Stimulated activated CD4-positive, alpha-beta T cell treated with anti-CD3 and anti-CD28 coated beads, Interleukin-15, amount 100 ng/mL, for 48 hours (primary cell): ENCODE measurements around the gene SEMA3D.

Experiments used
- DNase-seq, 2 donors: peaks; one replicate each; pipeline ENCODE4 v3.0.0-alpha.2; 2020; ENCODE audit warnings: low read depth in 2 of 2

Gene SEMA3D

DNA sequence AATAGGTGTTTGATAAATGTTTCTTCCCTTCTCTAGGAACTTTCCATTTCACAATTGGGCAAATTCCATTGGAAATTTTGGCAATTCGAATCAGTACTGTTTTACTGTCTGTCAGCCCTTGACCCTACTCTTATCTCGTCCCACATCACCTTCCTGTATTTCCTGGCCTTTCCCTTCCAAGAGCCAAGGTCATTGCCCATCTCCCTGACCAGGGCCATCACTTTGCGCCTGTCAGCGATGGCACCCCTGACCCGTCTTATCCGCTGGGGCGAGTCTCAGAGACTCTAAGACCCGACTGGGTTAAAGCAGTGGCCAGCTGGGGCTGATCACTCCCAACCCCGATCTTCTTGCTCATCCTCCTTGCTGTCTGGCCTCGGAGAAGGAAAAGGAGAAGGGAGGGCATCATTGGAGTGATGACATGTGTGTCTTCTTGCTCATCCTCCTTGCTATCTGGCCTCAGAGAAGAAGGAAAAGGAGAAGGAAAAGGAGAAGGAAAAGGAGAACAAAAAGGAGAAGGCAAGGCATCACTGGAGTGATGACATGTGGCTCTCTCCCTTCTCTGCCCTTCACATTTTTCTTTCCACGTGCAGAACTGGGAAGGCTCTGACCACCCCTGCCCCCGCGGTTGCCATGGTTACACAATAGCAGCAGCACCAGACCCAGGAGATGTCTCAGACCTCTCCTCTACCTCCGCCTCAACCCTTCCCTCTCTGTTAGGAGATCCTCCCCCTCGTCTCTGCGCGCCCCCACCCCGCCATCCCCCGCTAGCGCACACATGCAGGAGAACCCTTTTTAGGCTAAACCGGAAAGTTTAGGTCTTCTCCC lies 2.0 kb downstream of the SEMA3D start:
- no peak for DNase-seq

DNA sequence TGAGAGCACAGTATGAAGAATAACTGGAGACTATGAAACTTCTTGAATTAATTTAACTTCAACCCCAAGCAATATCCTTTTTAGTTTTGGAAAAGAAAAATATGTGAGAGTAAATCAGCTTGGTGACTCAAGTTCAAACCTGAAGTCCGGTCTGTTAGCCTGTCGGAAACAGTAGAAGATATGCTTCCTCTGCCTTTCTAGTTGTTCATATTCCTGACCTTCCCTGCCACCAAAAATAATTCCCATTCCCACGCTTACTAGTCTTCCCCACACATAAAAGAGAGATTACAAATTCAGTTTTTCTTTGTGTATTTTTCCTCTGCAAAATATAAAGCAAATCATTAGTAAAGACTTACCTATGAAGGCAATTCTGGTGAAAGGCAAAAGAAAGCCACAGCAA lies 3.6 kb downstream of the SEMA3D start:
- DNase-seq: no peak

DNA sequence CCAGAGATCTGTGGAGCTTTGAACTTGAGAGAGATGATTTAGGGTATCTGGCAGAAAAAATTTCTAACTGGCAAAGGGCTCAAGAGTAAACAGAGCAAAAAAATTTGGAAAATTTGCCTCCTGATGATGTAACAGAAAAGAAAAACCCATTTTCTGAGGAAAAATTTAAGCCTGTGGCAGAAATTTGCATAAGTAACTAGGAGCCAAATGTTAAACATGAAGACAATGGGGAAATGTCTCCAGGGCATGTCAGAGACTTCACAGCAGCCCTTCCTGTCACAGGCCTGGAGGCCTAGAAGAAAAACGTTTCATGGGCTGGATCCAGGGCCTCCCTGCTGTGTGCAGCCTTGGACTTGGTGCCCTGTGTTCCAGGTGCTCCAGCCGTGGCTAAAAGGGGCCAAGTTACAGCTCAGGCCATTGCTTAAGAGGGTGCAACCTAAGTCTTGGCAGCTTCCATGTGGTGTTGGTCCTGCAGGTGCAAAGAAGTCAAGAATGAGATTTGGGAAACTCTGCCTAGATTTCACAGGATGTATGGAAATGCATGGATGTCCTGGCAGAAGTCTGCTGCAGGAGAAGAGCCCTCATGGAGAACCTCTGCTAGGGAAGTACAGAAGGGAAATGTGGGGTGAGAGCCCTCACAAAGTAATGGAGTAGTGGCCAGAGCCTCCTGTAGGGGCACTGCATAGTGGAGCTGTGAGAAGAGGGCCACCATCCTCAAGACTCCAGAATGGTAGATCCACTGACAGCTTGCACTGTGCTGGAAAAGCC lies 8.1 kb downstream of the SEMA3D start:
- DNase-seq: no peak

DNA sequence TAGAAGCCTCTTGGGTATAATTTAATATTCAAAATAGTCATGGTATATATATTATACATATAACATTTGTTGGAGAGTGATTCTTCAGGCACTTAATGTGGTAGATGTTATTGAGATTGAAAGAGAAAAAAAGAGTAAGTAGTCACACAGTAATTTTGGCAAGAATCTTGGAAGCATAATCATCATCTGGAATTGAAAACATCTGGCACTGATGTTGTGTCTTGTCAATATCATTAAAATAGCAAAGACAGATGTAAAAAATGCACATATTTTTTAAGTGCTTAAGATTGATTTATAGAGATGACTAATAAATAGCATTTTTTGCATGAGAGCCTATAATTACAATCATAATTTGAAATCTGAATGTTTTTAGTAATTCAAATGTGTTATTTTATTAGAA lies 9.5 kb downstream of the SEMA3D start:
- DNase-seq: no peak

DNA sequence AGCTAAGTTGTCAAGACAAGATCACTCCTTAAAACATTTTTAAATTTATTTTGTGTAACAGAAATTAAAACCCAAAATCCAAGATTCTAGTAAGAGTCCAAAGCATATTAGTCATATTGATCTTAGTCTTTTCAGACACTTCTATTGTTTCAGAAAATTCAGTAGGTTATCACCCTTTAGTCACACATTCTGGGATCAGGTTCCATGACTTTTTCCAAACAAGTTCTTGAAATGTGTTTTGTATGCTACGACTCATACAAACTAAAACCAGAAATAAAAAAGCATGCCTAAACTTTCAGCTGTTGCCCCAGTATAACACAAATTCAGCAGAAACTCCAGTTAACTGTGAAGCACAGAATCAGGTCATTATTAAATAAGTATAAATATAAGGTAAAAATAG lies 10.7 kb downstream of the SEMA3D start:
- no peak for DNase-seq

DNA sequence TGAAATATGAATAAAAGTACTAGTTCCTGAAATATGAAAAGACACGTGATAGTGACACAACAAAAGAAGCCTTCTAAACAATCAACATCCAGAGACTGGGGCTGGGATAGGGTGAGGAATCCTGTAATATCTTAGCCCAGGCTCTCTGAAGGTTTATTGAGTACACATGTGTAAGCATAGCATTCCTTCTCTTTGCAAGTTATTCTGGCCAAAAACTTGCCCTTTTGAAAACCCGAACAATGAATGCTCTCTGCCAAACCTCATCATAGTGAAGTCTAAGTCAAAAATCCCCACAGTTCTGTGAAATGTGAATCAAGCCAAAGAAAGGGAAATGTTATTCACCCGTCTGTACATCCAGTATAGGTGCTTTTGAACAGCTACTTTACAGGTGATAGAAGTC lies 11.6 kb downstream of the SEMA3D start:
- no peak for DNase-seq

DNA sequence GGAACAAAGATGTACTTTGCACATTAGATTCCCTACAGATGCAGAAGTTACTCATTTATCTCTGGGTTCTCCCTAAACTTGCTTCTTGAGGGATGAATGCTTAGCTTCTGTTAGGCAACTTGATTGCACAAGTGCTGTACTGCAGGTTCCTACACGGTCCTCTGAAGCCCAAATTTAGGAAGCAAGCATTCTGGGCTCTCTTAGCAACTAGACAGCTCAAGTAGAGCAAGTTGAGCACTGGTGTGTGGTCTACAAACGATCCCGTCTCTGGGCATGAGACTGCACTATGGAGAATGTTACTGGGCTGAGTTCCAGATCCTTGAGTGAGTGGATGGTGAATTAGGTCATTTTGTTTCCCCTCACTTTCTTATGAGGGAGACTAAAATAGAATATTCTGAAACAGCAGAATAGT lies 14.3 kb downstream of the SEMA3D start:
- no peak for DNase-seq

DNA sequence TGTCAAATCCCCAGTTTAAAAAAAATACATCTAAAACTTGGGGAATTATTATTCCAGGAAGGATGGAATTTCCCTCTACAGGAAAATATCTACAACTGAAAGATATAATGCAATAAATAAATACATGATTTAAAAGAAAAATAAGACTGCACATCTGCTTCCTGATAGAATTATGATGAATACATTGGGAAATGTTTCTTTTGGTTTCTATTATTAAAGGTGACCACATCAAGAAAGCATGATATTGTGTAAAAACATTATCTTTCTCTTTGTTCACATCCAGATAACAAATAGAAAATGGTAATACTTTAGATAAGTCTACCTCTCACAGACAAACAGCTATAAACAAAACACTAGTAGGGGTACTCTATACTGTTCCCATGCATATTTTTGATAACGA lies 19.2 kb downstream of the SEMA3D start:
- no peak for DNase-seq

DNA sequence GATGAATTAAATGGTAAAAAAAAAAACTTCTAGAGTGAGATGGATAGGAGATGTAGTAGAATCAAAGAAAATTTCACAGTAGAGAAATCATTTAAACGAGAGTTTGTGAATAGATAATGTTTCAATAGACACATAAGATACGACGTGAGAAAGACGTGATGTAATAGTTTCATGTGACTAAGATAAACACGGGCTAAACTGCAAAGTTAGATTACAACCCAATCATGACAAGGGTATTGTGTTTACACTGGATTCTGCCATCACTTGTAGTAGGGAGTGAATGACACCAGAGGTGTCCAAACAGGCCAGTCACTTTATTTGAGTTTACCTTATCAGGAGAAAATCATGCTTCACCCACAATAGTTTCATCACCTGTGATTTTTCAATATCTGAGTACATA lies 21.6 kb downstream of the SEMA3D start:
- no peak for DNase-seq

DNA sequence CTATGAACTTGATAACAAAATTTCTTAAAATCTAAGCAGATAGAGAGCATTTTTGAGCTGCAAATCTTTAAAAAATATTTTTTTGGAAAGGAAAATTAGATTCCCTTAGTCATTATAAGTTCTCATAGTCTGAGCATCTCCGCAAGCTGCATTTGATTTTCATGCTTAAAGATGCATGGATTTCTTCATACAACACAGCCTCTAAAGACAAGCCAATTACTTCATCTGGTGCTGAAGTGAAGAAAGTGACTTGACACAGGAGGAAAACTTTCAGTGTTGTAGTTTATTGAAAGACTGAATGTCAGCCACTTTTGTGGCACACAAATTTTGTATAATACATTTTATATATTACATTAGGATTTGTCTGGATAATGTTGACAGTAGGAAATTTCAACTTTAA lies 22.5 kb downstream of the SEMA3D start:
- DNase-seq: no peak

DNA sequence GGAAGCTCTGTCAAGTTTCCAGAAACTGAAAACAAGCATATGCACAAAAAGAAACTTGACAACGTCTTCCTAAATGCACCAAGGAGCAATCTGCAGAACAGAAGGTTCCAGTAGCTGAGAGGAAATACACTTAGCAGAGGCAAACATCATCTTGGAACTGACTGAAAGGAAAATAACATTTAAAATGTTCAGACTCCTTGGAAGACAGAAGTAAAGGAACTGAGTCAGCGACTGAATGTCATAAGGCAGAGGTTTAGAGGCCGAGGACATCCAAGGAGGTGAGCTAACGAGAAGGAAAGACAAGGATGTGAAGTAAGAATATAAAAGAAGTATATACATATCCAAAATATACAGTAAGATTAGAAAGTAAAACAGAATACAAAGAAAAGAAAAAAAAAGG lies 24.1 kb downstream of the SEMA3D start:
- DNase-seq: no peak

DNA sequence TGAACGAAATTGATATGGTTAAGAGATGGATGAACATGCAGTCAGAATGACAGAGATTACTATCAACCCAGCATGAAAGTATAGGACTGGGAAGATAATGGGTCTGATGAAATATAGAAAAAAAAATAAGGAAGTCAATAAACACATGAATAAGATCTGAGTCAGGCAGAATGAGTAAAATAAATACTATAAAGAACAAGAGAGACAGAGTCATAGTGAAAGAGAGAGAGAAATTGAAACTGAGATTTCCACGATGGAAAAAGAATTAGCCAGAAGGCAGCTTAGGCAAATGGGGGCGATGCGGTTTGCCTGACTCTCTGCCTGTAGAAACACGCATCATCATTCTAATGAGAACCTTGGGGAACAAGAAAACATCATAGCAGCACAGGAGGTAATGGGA lies 26.6 kb downstream of the SEMA3D start:
- DNase-seq: peak in 1 of 2 donors; percentile 5

DNA sequence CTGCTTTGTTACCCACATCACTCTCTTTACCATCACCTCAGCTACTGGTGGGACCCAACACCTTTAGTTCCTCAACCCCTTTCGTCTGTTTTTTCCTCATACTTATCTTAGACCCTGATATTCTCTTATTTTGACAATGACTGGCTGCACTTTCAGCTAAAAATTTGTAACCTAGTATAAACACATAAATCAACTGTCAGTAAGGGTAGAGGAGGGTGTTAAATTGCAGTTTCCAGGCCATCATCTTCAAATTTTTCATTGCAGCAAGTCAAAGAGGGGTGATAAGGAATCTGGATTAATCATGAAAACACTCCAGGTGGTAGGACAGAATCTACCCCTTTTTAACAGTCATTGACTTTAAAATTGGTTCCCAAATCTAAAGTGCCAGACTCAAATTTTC lies 27.9 kb downstream of the SEMA3D start:
- no peak for DNase-seq

DNA sequence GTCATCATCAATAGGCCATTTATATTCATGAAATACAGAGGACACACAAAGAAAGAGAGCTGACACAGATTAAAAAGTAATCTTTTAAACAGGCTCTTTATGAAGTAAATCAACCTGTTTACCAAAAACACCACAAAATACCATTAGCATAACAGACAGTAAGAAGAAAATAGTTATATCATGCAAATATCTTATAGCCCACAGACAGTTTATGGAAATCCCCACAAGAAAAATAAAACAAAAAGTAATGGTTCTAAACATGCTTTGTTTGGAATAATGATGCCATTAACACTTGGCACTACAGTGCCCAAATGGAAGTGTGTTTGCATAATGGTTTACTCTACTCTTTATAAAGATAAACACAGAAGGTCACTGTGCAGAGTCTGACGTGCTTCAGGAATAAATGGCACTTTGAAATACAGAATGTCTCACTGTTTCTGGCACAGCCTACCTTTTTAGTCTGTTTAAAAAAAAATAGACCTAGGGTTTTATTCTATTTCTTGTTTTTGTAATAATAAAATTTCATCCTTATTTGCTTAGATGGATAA lies 30.1 kb downstream of the SEMA3D start:
- no peak for DNase-seq

DNA sequence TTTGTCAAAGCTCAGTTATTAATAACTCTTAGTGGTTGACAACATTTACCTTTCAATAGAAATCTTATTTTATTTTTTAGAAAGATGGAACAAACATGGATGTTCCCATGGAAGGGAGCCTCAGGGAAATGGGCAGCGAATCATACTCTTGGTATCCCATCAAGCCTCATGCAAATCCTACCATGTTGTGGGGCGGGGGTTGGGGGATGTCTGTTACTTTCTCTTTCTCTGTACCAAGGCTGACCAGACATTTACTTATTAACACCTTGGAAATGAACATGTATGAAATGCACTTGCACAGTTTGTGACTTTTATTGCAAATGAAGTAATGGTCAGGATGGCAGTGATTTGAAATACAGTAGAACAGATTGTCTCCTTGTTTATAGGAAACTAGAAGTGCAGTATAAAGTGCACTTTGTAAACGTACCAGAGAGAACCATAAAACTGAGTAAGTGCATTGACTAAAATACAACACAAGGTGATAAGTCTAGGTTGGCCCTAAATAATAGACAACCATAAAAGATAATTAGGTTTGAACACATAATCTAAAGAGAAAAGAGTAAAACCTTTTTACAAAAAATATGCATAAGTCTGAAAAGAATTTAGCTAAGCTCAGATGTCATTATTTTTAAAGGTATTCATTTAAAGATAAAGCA lies 32.4 kb downstream of the SEMA3D start:
- DNase-seq: no peak

DNA sequence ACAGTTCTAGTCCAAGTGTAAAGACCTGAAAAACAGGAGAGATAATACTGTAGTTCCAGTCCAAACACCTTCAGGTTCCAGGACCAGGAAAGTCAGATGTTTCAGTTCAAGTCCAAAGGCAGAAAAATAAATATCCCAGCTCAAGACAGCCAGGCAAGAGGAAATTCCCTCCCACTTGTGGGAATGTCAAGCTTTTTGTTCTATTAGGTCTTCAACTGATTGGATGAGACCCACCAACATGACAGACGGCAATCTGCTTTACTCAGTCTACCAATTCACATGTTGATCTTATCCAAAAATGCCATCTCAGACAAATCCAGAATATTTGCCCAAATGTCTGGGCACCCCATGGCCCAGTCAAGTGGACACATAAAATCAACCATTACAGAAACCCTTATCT lies 33.1 kb downstream of the SEMA3D start:
- DNase-seq: no peak

DNA sequence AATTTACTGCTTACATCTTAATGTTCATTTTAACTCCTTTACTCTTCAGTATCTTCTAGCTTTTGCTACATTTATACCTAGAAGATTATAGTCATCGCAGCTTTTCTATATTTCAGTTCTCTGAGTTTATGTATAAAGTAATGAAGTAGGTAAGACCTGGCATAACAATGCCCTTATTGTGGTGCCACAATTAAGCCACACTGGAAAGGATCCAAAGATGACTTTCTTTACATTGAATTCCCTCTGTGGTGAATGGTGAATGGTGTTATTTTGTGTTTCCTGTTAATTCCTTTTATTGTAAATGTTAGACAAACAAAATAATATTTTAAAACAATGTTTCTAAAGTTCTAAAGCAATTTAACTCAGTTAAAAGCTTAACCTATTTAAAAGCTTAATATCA lies 36.2 kb downstream of the SEMA3D start:
- no peak for DNase-seq

DNA sequence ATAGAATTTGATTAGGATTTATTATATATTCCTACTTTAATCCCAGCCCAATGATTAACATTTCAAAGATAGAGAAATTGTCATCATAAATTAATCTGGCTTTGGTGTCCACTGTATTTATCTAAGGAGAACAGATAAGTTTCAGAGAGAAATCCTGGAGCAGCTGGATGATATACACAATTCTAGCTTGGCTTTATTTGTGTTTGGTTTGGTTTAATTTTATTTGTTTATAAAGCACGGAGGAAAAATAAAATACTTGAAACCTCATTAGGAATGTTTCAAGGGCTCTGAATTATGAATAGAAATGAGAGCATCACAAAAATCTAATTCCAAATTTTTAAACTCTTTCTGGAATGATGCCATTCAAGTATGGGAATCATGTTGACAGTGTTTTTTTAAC lies 42.1 kb downstream of the SEMA3D start:
- DNase-seq: no peak

DNA sequence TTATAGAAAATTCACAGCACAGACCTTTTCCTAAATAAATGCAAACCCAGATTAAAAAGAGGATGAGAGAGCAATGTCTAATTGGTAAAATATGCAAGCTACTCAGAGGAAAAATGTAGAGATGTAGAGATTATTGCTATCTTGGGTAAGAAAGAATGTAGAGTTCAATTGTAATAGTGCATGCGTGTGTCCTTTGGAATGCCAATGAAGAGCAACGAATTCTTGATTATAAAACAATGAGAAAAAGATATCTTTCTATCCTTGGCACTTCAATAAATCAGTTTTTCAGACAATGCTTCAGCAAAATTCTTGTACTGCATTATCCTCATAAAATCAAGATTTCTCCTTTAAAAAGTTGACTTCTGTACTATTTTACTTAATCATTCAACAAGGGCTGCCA lies 50.9 kb downstream of the SEMA3D start:
- no peak for DNase-seq

DNA sequence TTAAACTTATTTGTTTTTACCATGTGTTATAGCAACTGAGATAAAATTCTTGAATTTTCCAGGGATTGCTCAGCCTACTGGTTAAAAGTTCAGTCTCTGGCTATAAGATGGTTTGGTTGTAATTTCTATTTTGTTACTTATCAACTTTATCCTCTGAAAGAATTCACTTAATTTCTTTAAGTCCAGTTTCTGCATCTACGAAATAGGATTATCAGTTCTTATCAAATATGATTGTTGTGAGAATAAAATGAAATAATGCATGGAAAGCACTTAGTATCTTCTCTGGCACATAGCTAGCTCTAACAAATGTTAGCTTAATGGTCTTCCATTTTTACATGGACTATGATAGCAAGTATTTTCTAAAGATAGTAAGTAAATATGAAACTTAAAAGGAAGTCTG lies 53.3 kb downstream of the SEMA3D start:
- DNase-seq: no peak

DNA sequence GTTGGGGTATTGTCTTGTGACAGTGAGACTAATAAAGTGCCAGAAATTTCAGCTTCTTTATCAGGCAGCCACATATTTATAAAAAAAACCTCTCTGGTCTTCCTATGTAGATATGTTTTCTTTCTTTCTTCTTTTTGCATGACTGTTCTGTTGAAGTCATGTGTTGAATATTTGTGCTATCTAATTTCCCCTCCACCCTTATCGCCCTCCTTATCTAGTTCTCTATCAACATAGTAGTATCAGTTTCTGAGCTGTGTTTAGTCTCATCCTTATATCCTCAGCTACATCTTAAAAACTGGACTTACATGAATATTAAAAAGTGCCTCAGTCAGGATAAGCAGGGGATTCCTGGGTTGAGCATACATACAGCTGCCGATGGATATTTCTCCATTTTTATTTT lies 53.9 kb downstream of the SEMA3D start:
- no peak for DNase-seq

DNA sequence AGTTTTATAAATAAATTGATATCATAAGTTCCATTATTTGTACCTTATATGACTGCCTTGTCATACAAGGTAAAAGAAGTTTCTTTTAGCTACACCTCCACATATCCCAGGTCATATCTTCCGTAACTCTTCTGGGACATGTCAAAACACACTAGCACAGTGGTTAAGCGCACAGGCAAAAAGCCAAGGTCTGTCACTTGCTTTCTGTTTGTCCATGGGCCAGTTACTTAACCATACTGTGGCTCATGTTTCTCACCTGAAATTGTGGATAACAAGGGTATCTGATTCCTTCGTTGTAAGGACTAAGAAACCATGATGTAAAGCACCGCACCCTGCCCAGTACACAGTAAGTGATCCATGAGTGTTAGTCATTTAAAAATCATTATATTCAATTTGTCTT lies 56.2 kb downstream of the SEMA3D start:
- no peak for DNase-seq

DNA sequence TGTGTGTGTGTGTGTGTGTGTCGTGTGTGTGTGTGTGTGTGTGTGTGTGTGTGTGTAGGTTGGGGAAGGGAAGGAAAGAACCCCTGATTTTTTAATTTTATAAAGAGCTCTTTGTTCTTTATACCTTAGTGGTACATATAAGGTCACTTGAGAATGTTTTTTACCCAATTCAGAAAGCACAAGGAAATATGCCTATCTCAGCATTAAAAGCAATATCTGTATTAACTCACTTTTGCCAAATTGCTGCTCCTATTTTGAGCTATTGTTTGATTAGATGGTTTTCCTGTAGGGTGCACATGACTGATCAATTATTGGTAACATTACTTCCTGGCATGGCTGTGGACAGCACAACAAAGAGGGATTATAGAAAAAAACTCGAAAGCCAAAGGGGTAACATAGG lies 60.5 kb downstream of the SEMA3D start:
- no peak for DNase-seq
